H1 (cell line): ENCODE measurements around the gene CDH18. TPM values are rescaled to one million over a fixed set of nuclear protein-coding genes. Genes with fewer than 3 reads are reported as not detected.

Source experiments
- CTCF ChIA-PET: fragments of 300-600 bp; sonication (Branson Sonifier 250); formaldehyde crosslinking; loops from one replicate; lab custom pipeline; 2021; ENCODE audit not compliant: partially characterized antibody; lab: Charles Lee
- POLR2A ChIA-PET: fragments of 300-600 bp; sonication (Branson Sonifier 250); formaldehyde crosslinking; loops from one replicate; lab custom pipeline; 2021; ENCODE audit warnings: inconsistent platforms; ENCODE audit not compliant: partially characterized antibody; lab: Charles Lee
- DNase-seq, 2 experiments: peaks; one replicate each; pipeline versions ENCODE4 v3.0.0 to v3.0.0-alpha.2; 2010 to 2022; ENCODE audit warnings: low spot score in 2 of 2, low read depth in 1 of 2, mixed read lengths in 1 of 2
- FAIRE-seq: peaks from 2 replicates; lab custom pipeline; 2011; peaks lifted over from hg19 to GRCh38; lab: Jason Lieb, UNC
- H2AFZ ChIP-seq: 2 replicates; pipeline ENCODE4 v1.8.1; 2012; ENCODE audit warnings: low read length, inconsistent platforms
- H2AK5ac ChIP-seq: 2 replicates; pipeline ENCODE4 v1.6.1; 2013; ENCODE audit warnings: low read depth, low read length
- H2BK120ac ChIP-seq: replicated peaks from 2 replicates; pipeline ENCODE3; 2013; ENCODE audit warnings: low read depth, low read length, inconsistent platforms
- H2BK12ac ChIP-seq: 2 replicates; pipeline ENCODE4 v1.6.1; 2013; ENCODE audit warnings: low read depth, low read length
- H2BK15ac ChIP-seq: 2 replicates; pipeline ENCODE4 v1.6.1; 2013; ENCODE audit warnings: low read length
- H2BK20ac ChIP-seq: 2 replicates; pipeline ENCODE4 v1.6.1; 2013; ENCODE audit warnings: low read length
- H2BK5ac ChIP-seq: 2 replicates; pipeline ENCODE4 v1.6.1; 2013; ENCODE audit warnings: low read depth, low read length
- H3K14ac ChIP-seq: 2 replicates; pipeline ENCODE4 v1.6.1; 2013; ENCODE audit warnings: inconsistent platforms; ENCODE audit not compliant: insufficient read length
- H3K18ac ChIP-seq: 2 replicates; pipeline ENCODE4 v1.6.1; 2013; ENCODE audit warnings: low read length; ENCODE audit errors: extremely low read depth
- H3K23ac ChIP-seq: 2 replicates; pipeline ENCODE4 v1.6.1; 2013; ENCODE audit warnings: inconsistent platforms; ENCODE audit not compliant: insufficient read length
- H3K23me2 ChIP-seq: 2 replicates; pipeline ENCODE4 v1.6.1; 2013; ENCODE audit warnings: low read depth, low read length
- H3K27ac ChIP-seq: 2 replicates; pipeline ENCODE4 v1.6.1; 2011; ENCODE audit warnings: low read depth, low read length, inconsistent platforms
- H3K27me3 ChIP-seq, 4 experiments: replicated peaks in 1 of 4; 1 replicate in 1 of 4; 2 replicates in 3 of 4; pipeline versions ENCODE4 v1.6.1 to v1.8.1; 2011 to 2013; ENCODE audit warnings: low read length in 3 of 4, mild to moderate bottlenecking in 3 of 4, inconsistent platforms in 2 of 4, mixed read lengths in 2 of 4, moderate library complexity in 1 of 4; ENCODE audit not compliant: control insufficient read depth in 3 of 4, insufficient read depth in 3 of 4; ENCODE audit errors: extremely low read depth in 1 of 4
- H3K36me3 ChIP-seq, 4 experiments: 2 replicates each; pipeline versions ENCODE4 v1.6.1 to v1.8.1; 2011 to 2013; ENCODE audit warnings: mild to moderate bottlenecking in 4 of 4, low read length in 3 of 4, moderate library complexity in 2 of 4, control low read depth in 1 of 4, inconsistent platforms in 1 of 4; ENCODE audit not compliant: insufficient read depth in 4 of 4, control insufficient read depth in 2 of 4
- H3K4ac ChIP-seq: replicated peaks from 2 replicates; pipeline ENCODE3; 2013; ENCODE audit warnings: low read length, low read depth, mixed read lengths, inconsistent platforms; ENCODE audit not compliant: insufficient read length
- H3K4me1 ChIP-seq, 4 experiments: replicated peaks in 1 of 4; 1 replicate in 1 of 4; 2 replicates in 3 of 4; pipeline versions ENCODE4 v1.6.1 to v1.8.1; 2011 to 2013; ENCODE audit warnings: low read length in 3 of 4, inconsistent platforms in 2 of 4, mixed read lengths in 1 of 4; ENCODE audit not compliant: insufficient read depth in 4 of 4, control insufficient read depth in 3 of 4
- H3K4me2 ChIP-seq, 2 experiments: 2 replicates each; pipeline versions ENCODE4 v1.6.1 to v1.8.1; 2011 to 2013; ENCODE audit warnings: low read depth in 2 of 2, low read length in 2 of 2, control low read depth in 1 of 2, inconsistent platforms in 1 of 2, mild to moderate bottlenecking in 1 of 2; ENCODE audit not compliant: insufficient read depth in 1 of 2
- H3K4me3 ChIP-seq, 4 experiments: fragments of 200-600, 300-600 bp in 1 of 4; sonication (generic), shearing (Covaris generic), sonication (Bioruptor Twin) in 1 of 4; 2 replicates each; pipeline versions ENCODE4 v1.5.1 to v1.8.1; 2011 to 2016; ENCODE audit warnings: low read length in 4 of 4, low read depth in 3 of 4, control low read depth in 2 of 4, inconsistent platforms in 2 of 4, mild to moderate bottlenecking in 2 of 4, mixed read lengths in 1 of 4, moderate library complexity in 1 of 4; ENCODE audit not compliant: insufficient read depth in 2 of 4; ENCODE audit errors: extremely low read depth in 1 of 4
- H3K56ac ChIP-seq: replicated peaks from 2 replicates; pipeline ENCODE3; 2013; ENCODE audit warnings: low read depth, mild to moderate bottlenecking, mixed read lengths, low read length, inconsistent platforms; ENCODE audit not compliant: insufficient read length
- H3K79me1 ChIP-seq: 2 replicates; pipeline ENCODE4 v1.6.1; 2013; ENCODE audit warnings: low read depth, low read length, control low read depth
- H3K79me2 ChIP-seq, 2 experiments: 2 replicates each; pipeline versions ENCODE4 v1.6.1 to v1.8.1; 2012 to 2013; ENCODE audit warnings: low read length in 2 of 2, mild to moderate bottlenecking in 2 of 2, inconsistent platforms in 1 of 2; ENCODE audit not compliant: insufficient read depth in 2 of 2, control insufficient read depth in 1 of 2
- H3K9ac ChIP-seq, 4 experiments: replicated peaks in 1 of 4; 1 replicate in 1 of 4; 2 replicates in 3 of 4; pipeline versions ENCODE4 v1.6.1 to v1.8.1; 2011 to 2013; ENCODE audit warnings: low read depth in 3 of 4, low read length in 3 of 4, control low read depth in 2 of 4, mild to moderate bottlenecking in 2 of 4, moderate library complexity in 2 of 4, inconsistent platforms in 1 of 4; ENCODE audit errors: extremely low read depth in 1 of 4
- H3K9me3 ChIP-seq, 2 experiments: 2 replicates each; pipeline versions ENCODE4 v1.6.1 to v1.8.1; 2012 to 2013; ENCODE audit warnings: mild to moderate bottlenecking in 2 of 2, moderate library complexity in 2 of 2, control low read depth in 1 of 2, inconsistent platforms in 1 of 2, low read depth in 1 of 2, low read length in 1 of 2, mixed read lengths in 1 of 2; ENCODE audit not compliant: insufficient read depth in 2 of 2
- H4K20me1 ChIP-seq, 2 experiments: replicated peaks in 1 of 2; 2 replicates each; pipeline versions ENCODE3 to v1.8.1; 2011 to 2013; ENCODE audit warnings: inconsistent platforms in 2 of 2, low read length in 2 of 2, mild to moderate bottlenecking in 1 of 2; ENCODE audit not compliant: insufficient read depth in 2 of 2, control insufficient read depth in 1 of 2
- H4K5ac ChIP-seq: 2 replicates; pipeline ENCODE4 v1.6.1; 2013; ENCODE audit warnings: low read length, low read depth, mixed read lengths, inconsistent platforms; ENCODE audit not compliant: insufficient read length
- H4K8ac ChIP-seq: 2 replicates; pipeline ENCODE4 v1.8.0; 2013; ENCODE audit warnings: mild to moderate bottlenecking, moderate library complexity, low read length, inconsistent platforms; ENCODE audit not compliant: insufficient read depth; ENCODE audit errors: extremely low read depth
- H4K91ac ChIP-seq: replicated peaks from 2 replicates; pipeline ENCODE3; 2013; ENCODE audit warnings: low read length, mixed read lengths, inconsistent platforms; ENCODE audit not compliant: insufficient read length
- CBX8 ChIP-seq: fragments of 300-800, 300-1000 bp; sonication (generic); IDR thresholded peaks from 2 replicates; pipeline ENCODE4 v1.7.1; 2016; ENCODE audit warnings: low read depth, low read length, borderline replicate concordance
- CREB1 ChIP-seq: IDR thresholded peaks from 2 replicates; pipeline ENCODE4 v1.6.1; 2012; ENCODE audit warnings: inconsistent platforms
- CTBP2 ChIP-seq: IDR thresholded peaks from 2 replicates; pipeline ENCODE4 v1.7.0; 2011; ENCODE audit warnings: borderline replicate concordance, mild to moderate bottlenecking, moderate library complexity, mixed read lengths, low read length; ENCODE audit not compliant: insufficient read depth, insufficient read length
- MAFK ChIP-seq: IDR thresholded peaks from 2 replicates; pipeline ENCODE4 v1.6.1; 2012; ENCODE audit warnings: low read depth, mild to moderate bottlenecking, improper control_type of control experiment, low read length
- NRF1 ChIP-seq: IDR thresholded peaks from 2 replicates; pipeline ENCODE4 v1.6.1; 2011; ENCODE audit warnings: mild to moderate bottlenecking, low read depth, low read length, improper control_type of control experiment
- POLR2AphosphoS5 ChIP-seq: IDR thresholded peaks from 2 replicates; pipeline ENCODE4 v1.6.1; 2011; ENCODE audit warnings: low read depth, low read length
- RBBP5 ChIP-seq: IDR thresholded peaks from 2 replicates; pipeline ENCODE4 v1.7.1; 2012; ENCODE audit warnings: low read depth, mild to moderate bottlenecking, inconsistent platforms, low read length, moderate library complexity, borderline replicate concordance
- SIN3A ChIP-seq, 2 experiments: IDR thresholded peaks in 1 of 2; conservative IDR thresholded peaks in 1 of 2; 2 replicates each; pipeline ENCODE4 v1.6.1; 2011 to 2012; ENCODE audit warnings: low read length in 2 of 2, improper control_type of control experiment in 1 of 2, low read depth in 1 of 2, mild to moderate bottlenecking in 1 of 2
- WGBS, 2 experiments: shearing (Covaris generic) in 1 of 2; methylation state at CpG; one replicate each; pipeline versions ENCODE4 v1.1.6 to v1.1.7; 2013 to 2015; ENCODE audit warnings: low lambda C conversion rate in 2 of 2, mixed read lengths in 2 of 2, inconsistent platforms in 1 of 2, low coverage in 1 of 2, missing lambda C conversion rate in 1 of 2; ENCODE audit not compliant: insufficient replicate concordance in 2 of 2, insufficient coverage in 1 of 2, insufficient read length in 1 of 2; ENCODE audit errors: extremely low coverage in 1 of 2, missing lambda C conversion rate in 1 of 2; 5-methylcytosine and 5-hydroxymethylcytosine counted together
- polyA plus RNA-seq, 7 experiments: library from polyadenylated mRNA; depleted of rRNA in 3 of 7; stranded (reverse) in 5 of 7; unstranded in 2 of 7; fragments of >200 nt in 5 of 7; fragments of 200-250 nt in 2 of 7; gene quantifications; 1 replicate in 5 of 7; 2 replicates in 1 of 7; 4 replicates in 1 of 7; pipeline versions ENCODE4 v1.2.1 to v1.2.3, GENCODE V29; 2011 to 2013; ENCODE audit warnings: missing spikeins in 2 of 7, mixed read lengths in 2 of 7
- total RNA-seq: library from RNA; stranded (reverse); fragmentation: NEBNext Ultra II Directional; extraction: Animal tissue kit (Norgen Biotek cat#: 25700); gene quantifications from 2 replicates; pipeline ENCODE4 v1.2.1, GENCODE V29; 2021
- TF ChIP-seq, protein P1 (sequence below): IDR thresholded peaks from 2 replicates; pipeline ENCODE4 v1.6.1; 2012; ENCODE audit warnings: inconsistent platforms

Gene CDH18
- total and polyA plus RNA-seq, 2 of the 8 experiments (the other 6 are each of a cell fraction or from before 2014, with no cell fraction given): 0.30 to 0.32 TPM

DNA sequence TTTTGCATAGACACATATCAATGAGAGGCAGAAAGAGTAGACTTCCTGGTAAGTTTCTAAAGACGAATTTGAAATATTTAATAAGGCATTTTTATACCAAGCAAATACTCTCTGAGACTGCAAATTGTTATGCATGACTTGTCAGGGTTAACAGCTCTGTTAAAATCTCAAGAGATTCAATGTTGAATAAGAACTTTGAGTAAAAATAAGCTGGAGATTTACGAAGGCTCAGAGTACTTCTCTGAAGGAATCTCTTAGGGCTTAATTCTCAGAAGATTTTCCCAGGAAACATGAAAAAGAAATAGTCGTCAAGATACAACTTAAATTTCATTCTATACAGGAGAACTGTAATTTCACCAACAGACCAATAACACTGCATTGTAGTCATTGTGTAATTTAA, 259.4 kb downstream of the CDH18 start:
- Histone ChIP-seq H2BK5ac (no peak overlapping the region), H4K91ac (no peak overlapping the region), H4K20me1 (no peaks in the 10 kb centered on the region)
- TF ChIP-seq RBBP5 (no peak), CTBP2 (no peak), SIN3A (conservative IDR thresholded peaks at IDR 0.05 in 1 of 2, IDR thresholded peaks at IDR 0.05 in 1 of 2; ENCODE audit: low read depth in 1 of 2, low read length in 2 of 2) (no peak), POLR2AphosphoS5 (no peak), MAFK (no peak), NRF1 (no peak), CBX8 (no peak), CREB1 (no peak)
- TF ChIP-seq, protein P1, sequence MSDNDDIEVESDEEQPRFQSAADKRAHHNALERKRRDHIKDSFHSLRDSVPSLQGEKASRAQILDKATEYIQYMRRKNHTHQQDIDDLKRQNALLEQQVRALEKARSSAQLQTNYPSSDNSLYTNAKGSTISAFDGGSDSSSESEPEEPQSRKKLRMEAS: no peak
- TF ChIP-seq, all 59 proteins: peak for 0
- Histone ChIP-seq H4K8ac (no peak overlapping the region), H2BK15ac (no peak overlapping the region), H4K5ac (no peak overlapping the region), H3K4me3 (no peak overlapping the region), H3K4ac (no peak overlapping the region), H3K9ac (no peak overlapping the region), H3K4me1 (peaks cover 0 to 4% (median 2%) of the 10 kb centered on the region in 4 experiments; a peak in 2 of 7 replicates), H3K23me2 (no peaks in the 10 kb centered on the region), H3K4me2 (no peak overlapping the region), H2BK120ac (no peak overlapping the region), H2BK20ac (no peak overlapping the region), H3K14ac (no peak overlapping the region), H3K9me3 (no peaks in the 10 kb centered on the region), H3K56ac (no peak overlapping the region), H3K79me2 (no peaks in the 10 kb centered on the region), H3K23ac (no peak overlapping the region), H3K79me1 (no peaks in the 10 kb centered on the region), H3K36me3 (peaks cover 0 to 4% (median 0%) of the 10 kb centered on the region in 4 experiments; a peak in 1 of 8 replicates), H2AK5ac (no peak overlapping the region), H2BK12ac (no peak overlapping the region), H2AFZ (no peak overlapping the region), H3K27me3 (no peaks in the 10 kb centered on the region), H3K27ac (no peak overlapping the region), H3K18ac (no peak overlapping the region)
- ChIA-PET POLR2A (no interaction called here), CTCF (interaction anchor here (0.6 kb wide), 1 partner anchor 901 kb away, joined by 3 read pairs; no protein-coding TSS in a partner anchor)
- DNase-seq (no peak), FAIRE-seq (no peak)
- 73% methylated on average over 3 of the region's 3 CpGs; no CpG with 5 or more reads in 1 of the 2 experiments for WGBS, 2 experiments
